ENCODE measurements around the gene C19orf53.
A peak's percentile ranks its signal among the peaks of the same experiment; 100 is the strongest.

C19orf53 gene

DNA sequence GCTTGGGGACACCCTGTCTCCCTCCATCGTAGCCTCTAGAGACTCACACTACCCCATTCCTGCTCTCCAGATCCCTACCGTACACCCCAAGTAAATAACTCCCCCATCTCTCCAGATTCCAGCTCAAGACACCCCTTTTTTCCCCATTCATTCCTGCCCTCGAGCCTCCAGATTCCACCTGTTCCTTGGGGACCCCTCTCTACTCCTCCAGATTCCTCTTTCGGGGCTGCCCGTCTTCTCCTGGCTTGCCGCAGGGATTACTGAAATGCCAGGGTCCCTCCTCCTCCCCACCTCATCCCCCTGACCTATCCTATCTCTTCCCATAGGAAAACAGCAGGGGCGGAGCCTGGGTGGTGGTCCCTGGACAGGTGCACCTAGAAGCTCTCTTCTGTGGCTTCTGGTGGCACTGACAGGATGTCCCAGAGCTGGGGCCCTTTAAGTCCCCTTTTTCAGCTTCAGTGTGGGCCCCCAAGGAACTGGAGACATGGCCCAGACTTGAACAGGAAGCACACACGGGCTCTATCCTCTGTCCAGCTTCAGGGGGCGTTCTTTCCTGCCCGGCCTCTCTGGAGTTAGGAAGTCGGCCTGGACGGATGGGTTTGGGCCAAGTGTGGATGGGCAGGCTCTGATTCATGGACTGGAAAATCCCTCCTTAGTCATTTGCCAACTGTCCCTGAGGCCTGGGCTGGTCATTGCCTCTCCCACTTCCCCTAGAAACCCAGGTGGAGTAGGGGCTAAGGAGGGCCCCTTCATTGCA, 22.2 kb downstream of the C19orf53 start:
- DNase-seq, result no peak

DNA sequence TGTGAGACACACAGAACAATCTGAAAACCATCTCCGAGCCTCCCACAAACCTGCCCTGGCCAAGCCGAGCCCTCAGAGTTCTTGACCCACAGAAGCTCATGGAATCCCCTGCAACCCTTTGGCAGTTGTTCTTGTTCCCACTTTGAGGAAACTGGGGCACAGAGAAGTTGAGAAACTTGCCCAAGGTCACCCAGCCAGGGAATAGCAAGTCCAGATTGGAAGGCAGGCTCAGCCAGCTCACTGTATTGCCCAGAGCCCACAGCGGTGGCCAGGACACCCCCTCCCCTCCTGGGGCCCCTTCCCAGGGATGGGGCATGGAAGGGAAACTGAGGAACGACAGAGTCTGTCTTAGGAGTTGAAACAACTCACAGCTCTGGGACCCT, 22.8 kb downstream of the C19orf53 start:
- DNase-seq, result no peak

GRCh38 chr19:13797870-13798269, 23.6 kb downstream of the C19orf53 start:
- DNase-seq, result no peak

GRCh38 chr19:13799669-13800068, 25.4 kb downstream of the C19orf53 start:
- no peak for DNase-seq

DNA sequence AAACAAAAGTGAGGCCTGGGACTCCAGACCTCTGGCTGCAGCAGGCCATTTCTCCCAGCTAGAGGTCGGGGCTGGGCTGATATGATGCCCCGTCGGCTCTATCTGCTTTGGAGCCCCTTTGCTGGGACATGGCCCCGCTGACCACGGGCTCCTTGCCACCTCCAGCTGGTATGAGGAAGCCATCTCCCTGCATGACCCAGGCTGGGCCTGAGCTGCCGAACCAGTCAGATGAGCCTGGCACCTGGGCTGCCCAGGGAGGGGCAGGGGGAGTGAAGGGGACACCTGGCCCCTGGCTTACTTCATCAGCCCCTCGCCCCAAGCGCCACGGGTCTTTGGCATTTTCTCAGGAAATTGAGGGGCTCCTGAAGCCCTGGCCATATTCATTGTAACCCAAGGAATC, 28.8 kb downstream of the C19orf53 start:
- no peak for DNase-seq

GRCh38 chr19:13804830-13805683, 30.8 kb downstream of the C19orf53 start:
- DNase-seq, result peak; percentile 45

DNA sequence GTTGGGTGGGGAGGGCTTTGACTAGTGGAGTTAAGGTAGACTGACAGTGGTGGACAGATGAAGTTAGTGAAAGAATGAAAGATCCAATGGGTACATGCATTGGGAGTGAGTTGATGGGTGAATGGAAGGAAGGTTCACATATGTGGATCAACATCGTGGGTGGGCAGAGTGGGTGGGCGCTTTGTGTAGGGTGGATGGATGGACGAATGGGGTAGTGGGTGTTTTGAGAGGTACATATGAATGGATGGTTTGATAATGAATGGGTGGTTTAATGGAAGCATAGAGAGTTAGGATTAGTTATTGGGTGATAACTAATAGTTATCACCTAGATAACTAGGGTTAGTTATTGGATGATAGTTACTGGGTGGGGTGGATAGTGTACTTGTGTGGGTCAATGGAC, 32.5 kb downstream of the C19orf53 start:
- no peak for DNase-seq

DNA sequence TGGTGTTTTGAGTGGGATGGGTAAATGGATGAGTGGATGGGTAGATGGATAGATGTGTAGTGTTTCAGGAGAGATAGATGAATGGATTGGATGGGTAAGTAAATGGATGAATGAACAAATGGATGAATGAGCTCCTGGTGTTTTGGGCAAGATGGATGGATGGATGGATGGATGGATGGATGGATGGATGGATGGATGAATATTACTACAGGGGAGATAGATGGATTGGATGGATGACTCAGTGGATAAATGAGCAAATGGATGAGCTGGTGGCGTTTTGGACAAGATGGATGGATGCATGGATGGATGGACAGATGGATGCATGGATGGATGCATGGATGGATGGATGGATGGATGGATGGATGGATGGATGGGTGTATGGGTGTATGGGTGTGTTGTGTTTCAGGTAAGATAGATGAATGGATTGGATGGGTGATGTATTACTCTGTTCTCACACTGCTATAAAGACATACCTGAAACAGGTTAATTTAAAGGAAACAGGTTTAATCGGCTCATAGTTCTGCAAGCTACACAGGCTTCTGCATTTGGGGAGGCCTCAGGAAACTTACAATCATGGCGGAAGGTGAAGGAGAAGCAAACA, 33.3 kb downstream of the C19orf53 start:
- DNase-seq, result no peak

- DNase-seq, result no peak
Measured at GRCh38 chr19:13808856-13809255, 34.6 kb downstream of the C19orf53 start.

DNA sequence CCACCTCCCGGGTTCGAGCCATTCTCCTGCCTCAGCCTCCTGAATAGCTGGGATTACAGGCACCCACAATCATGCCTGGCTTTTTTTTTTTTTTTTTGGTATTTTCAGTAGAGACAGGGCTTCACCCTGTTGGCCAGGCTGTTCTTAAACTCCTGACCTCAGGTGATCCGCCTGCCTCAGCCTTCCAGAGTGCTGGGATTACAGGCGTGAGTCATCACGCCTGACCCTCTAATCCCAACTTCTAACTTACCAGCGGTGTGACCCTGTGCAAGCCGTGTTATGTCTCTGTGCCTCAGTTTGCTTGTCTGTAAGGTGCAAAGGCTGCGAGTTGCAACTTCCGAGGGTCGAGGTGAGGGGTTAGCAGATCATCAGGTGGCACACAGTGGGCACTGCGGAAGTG, 38.3 kb downstream of the C19orf53 start:
- no peak for DNase-seq

DNA sequence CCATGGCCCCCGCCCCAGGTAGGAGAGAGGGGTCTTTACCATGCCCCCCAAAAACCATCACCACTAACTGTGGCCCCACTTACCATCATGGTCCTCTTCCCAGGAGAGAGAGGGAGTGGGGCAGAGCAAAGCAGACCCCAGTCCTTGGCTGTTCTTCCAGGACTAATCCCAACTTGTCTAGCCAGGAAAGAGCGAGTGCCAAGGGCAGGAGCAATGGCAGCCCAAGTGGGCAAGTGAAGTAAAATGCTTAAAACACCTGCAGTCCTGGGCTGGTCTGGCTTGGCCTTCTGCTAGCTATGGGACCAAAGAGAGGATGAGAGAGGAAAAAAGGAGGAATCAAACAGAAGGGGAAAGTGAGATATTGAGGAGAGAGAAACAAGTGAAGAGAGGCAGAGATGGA, 38.9 kb downstream of the C19orf53 start:
- no peak for DNase-seq

- DNase-seq, result no peak
Measured at GRCh38 chr19:13814550-13814949, 40.3 kb downstream of the C19orf53 start.

GRCh38 chr19:13817018-13817614, 42.9 kb downstream of the C19orf53 start:
- DNase-seq, result no peak

GRCh38 chr19:13817615-13818371, 43.5 kb downstream of the C19orf53 start:
- peak; percentile 58 for DNase-seq

- DNase-seq, result no peak
Measured at GRCh38 chr19:13819238-13819637, 45.0 kb downstream of the C19orf53 start.

- no peak for DNase-seq
Measured at GRCh38 chr19:13821292-13821691, 47.0 kb downstream of the C19orf53 start.

GRCh38 chr19:13823256-13823655, 49.0 kb downstream of the C19orf53 start:
- DNase-seq, result no peak

GRCh38 chr19:13823901-13824300, 49.6 kb downstream of the C19orf53 start:
- DNase-seq, result no peak

DNA sequence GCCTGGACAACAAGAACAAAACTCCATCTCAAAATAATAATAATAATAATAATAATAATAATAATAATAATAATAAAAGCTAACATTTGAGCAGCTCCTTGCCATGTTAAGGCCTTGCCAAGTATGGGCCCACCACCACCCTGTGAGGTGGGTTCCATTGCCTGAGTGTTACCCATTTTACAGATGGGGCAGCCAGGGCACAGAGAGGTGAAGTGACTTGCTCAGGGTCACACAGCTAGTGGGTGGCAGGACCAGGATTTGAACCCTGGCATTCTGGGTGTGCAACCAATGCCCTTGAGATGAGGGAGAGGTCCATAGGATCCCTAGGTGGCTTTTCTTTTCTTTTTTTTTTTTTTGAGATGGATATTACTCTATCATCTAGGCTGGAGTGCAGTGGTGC, 50.4 kb downstream of the C19orf53 start:
- DNase-seq, result no peak

GRCh38 chr19:13825489-13826441, 51.5 kb downstream of the C19orf53 start:
- DNase-seq, result no peak

DNA sequence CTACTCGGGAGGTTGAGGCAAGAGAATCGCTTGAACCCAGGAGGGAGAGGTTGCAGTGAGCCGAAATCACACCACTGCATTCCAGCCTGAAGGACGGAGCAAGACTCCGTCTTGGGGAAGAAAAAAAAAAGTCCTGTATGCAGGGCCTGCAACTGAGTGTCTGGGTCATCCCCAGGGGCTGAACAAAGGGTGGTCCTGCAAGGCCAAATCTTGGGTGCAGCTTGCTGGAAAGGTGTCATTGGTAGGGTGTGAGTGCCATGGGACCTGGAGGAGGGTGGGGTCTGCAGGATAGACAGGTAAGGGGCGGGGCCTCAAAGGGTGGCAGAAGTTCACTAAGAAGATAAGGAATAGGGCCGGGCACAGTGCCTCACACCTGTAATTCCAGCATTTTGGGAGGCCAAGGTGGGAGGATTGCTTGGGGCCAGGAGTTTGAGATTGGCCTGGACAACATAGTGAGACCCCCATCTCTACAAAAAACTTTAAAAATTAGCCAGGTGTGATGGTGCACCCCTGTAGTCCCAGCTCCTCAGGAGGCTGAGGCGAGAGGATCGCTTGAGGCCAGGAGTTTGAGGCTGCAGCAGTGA, 52.5 kb downstream of the C19orf53 start:
- DNase-seq, result no peak
